Breast epithelium (tissue), 3 donors: ENCODE data around the gene ATG2B.

Experiments used
- POLR2A ChIP-seq: fragments of 450-650 bp; IDR thresholded peaks from one replicate; pipeline ENCODE4 v1.6.1; 2016; ENCODE audit warnings: antibody characterized with exemption, mild to moderate bottlenecking, moderate library complexity
- POLR2AphosphoS5 ChIP-seq, 3 donors: sonication (generic); formaldehyde crosslinking; IDR thresholded peaks; one replicate each; pipeline ENCODE4 v1.6.1; 2017; ENCODE audit warnings: antibody characterized with exemption in 3 of 3
- TF ChIP-seq, protein P1 (sequence below), 3 donors: fragments of 450-650 bp; IDR thresholded peaks; one replicate each; pipeline ENCODE4 v1.5.1; 2016 to 2017; ENCODE audit warnings: antibody characterized with exemption in 3 of 3, mild to moderate bottlenecking in 3 of 3, moderate library complexity in 3 of 3

GRCh38 chr14:96257900-96258299 is 105.2 kb downstream of the ATG2B start:
- TF ChIP-seq, protein P1, sequence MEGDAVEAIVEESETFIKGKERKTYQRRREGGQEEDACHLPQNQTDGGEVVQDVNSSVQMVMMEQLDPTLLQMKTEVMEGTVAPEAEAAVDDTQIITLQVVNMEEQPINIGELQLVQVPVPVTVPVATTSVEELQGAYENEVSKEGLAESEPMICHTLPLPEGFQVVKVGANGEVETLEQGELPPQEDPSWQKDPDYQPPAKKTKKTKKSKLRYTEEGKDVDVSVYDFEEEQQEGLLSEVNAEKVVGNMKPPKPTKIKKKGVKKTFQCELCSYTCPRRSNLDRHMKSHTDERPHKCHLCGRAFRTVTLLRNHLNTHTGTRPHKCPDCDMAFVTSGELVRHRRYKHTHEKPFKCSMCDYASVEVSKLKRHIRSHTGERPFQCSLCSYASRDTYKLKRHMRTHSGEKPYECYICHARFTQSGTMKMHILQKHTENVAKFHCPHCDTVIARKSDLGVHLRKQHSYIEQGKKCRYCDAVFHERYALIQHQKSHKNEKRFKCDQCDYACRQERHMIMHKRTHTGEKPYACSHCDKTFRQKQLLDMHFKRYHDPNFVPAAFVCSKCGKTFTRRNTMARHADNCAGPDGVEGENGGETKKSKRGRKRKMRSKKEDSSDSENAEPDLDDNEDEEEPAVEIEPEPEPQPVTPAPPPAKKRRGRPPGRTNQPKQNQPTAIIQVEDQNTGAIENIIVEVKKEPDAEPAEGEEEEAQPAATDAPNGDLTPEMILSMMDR (IDR thresholded peaks at IDR 0.05), result no peak
- TF ChIP-seq POLR2AphosphoS5 (IDR thresholded peaks at IDR 0.05) (no peak), POLR2A (no peak)
